A673 (cell line): Measurements from ENCODE around the gene FAM241B.

Experiments
- CTCF ChIP-seq: fragments of 300-800, 200-600 bp; sonication (generic); conservative IDR thresholded peaks from 2 replicates; pipeline ENCODE4 v1.5.1; 2017; ENCODE audit warnings: low read depth, mild to moderate bottlenecking, antibody characterized with exemption, low read length, moderate library complexity, mixed read lengths
- EZH2 ChIP-seq: fragments of 200-600 bp; sonication (generic); IDR thresholded peaks from 2 replicates; pipeline ENCODE4 v1.6.1; 2017; ENCODE audit warnings: borderline replicate concordance, low read depth, mild to moderate bottlenecking, mixed read lengths, antibody characterized with exemption, low read length; ENCODE audit not compliant: poor library complexity, severe bottlenecking

GRCh38 chr10:69677985-69678654 lies 48.1 kb downstream of the FAM241B start:
- TF ChIP-seq EZH2 (peak; percentile 66), CTCF (no peak)
